Measurements from ENCODE around the gene PDCD11.
"Not testable (repeated sequence)": the region's sequence is repeated elsewhere in the genome, so short reads cannot be mapped to it uniquely, and the experiment has no call there.

The PDCD11 gene

DNA sequence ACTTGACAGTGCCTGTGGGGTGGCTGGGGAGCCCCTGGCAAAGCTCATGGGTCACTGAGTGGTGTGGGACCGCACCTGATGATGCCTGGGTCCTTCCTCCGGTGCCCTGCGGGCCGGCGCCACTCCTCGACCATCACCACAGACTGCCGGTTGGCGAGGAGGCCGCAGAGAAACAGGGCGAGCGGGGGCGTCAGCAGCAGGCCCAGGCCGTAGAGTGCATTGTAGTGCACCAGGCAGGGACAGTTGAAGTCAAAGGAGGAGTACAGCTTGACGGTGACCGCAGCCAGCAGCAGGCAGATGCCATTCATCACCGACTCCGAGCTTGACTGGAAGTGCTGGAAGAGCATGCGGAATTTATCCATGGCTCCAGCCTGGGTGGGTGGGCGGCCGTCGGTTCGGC is 82.2 kb downstream of the PDCD11 start:
- DNase-seq, result no peak

DNA sequence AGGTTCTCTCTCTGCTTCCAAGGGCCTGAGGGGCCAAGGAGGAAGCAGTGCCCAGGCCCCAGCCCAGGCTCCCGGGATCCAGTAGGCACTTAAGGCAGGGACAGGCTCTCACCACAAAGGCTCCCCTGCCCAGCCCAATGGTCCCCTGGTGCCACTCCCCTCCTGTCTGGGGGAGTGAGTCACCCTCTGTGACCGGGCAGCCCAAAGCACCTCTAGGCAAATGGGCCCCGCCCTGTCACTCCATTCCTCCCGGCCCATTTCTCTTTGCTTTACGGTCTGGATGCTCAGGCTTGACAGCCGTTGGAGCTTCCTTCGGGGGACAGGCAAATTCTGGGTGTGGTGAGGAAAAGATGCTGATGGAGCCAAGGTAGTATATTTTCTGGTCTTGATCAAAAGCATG is 82.7 kb downstream of the PDCD11 start, which contains the start of gene CALHM3:
TSS of gene CALHM3 (minus strand) at position 106 of the 400 bp plus-strand sequence. CDS start 208 bp downstream, outside the sequence.
- no peak for DNase-seq

DNA sequence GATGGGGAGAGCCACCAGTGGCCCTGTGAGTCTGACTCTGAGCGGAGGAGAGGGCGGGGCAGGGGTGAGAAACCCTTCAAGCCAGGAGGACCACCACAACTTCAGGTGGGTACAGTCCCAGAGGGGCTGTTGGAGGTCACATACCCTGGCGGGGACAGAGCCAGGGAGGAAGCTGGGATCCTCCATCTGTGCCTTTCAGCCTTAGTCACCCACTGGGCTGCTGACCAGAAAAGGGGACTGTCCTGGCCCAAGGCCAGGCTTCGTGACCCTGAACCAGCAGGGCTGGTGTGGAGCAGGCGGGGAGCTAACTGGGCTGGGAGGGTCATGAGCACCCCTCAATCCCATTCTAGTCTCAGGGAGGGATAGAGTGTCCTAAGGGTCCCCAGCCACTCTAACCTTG is 84.1 kb downstream of the PDCD11 start:
- DNase-seq, result no peak

DNA sequence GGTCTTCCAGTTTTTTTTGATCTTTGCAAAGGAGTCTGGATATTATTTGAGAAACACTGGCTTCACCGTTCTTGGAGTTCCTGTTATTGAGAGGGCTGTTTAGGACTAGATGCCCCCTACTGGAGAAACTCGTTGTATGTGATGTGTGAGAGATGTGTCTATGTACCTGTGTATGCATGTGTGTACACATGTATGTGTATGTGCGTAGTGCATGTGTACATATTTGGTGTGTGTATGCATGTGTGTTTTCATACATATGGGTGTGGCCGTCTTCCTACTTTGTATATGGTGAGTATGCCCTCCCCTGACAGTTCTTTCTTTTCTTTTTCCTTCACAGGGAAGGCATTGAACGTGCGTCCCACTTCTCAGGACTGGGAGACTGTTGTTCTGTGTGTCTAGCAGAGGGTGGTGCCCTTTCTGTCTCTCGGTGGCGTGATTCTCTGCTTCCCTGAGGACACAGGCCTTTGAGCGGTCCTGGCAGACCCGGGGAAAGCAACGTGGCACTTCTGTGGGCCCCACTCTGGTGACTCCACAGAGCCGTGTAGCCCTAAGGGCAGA is 85.6 kb downstream of the PDCD11 start:
- DNase-seq, result no peak

DNA sequence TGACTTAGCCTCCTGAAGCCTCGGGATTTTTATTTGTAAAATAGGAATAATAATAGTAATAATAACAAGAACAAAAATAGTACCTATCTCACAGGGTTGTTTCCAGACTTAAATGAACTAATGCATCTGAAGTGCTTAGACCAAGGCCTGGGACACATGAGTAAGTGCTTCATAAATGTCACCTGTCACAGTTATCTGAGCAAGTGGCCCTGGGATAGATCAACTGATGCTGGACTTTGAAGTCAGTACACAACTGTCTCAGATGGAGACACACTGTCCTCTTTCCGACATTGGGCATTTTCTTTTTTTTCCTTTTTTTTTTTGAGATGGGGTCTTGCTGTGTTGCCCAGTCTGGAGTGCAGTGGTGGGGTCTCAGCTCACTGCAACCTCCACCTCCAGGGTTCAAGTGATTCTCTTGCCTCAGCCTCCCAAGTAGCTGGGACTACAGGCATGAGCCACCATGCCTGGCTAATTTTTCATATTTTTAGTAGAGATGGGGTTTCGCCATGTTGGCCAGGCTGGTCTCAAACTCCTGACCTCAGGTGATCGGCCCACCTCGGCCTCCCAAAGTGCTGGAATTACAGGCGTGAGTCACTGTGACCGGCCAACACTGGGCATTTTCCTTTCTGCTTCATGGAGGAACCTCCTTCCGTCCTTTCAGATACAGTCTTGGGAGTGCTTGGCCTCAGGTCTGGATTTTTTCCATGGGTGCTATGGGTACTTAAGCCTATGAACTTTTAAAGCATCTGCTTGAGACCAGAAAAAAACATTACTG is 90.4 kb downstream of the PDCD11 start:
- DNase-seq, result not testable (repeated sequence)

DNA sequence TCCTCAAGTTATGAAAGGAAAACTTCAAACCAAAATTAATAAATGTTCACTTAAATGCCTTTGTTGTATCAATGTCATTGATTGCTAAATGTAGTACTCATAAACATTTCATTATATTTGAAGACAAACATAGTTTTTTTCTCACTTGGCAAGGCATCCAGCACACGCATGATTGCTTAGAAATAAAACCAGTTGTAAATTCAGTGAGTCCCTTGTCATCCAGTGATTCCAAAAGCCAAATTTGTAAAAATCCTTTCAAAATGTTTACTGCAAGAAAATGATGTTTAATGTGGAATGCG is 90.9 kb downstream of the PDCD11 start:
- no peak for DNase-seq

DNA sequence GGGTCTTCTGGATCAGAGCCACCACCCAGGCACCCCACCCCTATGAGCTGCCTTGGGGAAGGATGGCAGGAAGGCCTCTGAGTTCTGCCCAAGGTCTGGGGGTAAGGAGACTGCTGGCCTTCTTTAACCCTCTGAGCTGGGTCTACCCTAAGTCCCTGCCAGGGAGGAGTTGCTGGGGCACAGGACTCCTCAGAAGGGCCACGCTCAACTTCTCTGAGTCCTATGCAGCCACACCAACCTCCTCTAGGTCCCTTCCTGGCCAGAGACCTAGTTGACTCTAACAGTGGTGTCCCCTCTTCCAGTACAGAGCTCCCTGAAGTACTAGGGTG is 94.5 kb downstream of the PDCD11 start:
- no peak for DNase-seq

DNA sequence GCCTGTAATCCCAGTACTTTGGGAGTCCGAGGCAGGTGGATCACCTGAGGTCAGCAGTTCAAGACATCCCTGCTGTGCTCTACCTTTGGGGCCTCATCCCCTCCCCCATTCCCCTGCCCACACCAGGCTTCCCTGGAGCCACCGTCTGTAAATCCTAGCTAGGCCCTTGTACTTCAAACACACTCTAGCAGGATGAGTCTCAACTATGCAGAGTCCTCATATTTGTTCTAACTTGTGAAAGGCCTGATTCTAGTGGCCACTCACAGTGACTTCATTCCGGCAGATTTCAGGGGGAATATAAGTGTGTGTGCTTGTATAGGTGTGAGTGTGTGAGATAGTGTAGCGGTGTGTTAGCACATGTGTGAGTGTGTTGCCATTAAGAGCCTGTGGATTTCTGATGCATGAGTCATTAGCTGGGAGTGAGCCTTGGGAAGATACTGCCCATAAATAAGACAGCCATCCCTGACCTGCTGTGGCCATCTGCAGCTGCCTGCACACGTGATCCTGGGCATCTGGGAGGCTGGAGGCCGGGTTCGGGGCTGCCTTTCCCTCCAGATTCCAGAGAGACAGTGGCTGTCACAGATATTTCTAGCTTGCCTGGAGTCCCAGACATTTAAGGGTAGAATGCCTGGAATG is 95.4 kb downstream of the PDCD11 start:
- no peak for DNase-seq

DNA sequence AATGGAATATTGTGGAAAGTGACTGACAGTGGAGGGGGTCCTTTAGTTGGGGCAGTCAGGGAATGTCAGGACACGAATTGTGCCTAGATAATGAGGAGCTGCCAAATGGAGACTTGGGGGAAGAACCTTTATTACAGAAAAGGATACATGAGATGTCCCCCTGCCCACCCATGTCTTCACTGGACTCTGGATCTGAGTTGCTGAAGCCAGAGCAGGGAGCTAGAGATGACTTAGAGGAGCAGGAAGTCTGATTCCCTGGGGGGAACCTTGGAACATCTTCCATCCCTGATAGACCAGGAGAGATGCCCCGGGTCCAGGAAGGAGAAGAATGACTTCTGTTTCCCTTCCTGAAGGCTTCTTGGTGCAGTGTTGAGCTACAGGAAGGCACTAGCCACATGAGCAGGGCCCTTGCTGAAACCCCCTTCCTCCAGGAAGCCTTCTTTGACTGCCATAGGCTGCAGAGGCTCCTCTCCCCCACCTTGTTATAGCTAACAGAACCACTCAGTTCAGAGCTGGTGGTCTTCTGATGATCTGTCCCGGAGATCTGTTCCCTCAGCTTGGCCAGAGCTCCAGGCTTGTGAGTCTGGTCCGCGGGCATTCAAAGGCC is 96.3 kb downstream of the PDCD11 start:
- DNase-seq, result no peak

DNA sequence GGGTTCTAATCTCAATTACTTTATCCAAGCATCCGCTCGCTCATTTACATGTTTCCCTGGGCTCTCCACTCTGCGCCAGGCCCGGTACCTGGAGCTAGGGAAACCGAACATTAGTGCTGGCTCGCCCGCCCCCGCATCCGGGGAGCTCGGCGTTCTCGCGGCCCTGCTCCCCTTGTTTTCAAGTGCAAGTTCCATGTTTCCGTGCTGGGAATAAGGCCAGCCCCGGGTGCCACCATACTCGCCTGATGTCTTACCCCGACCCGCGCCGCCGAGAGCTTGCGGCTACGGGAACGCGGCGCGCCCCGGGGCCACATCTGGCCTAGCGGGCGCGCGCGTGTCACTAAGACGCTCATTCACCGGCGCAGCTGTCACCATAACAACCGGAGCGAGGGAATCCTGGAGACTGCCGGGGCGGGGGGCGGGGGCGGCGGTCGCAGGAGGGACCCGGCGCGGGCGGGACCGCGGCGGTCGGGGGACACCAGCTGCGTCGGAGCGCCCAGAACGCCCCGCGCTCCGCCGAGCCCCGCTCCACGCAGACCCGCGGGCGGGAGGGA is 97.0 kb downstream of the PDCD11 start, which contains the start of gene NEURL1:
TSS of gene NEURL1 (plus strand) at position 344 of the 554 bp plus-strand sequence. CDS start 683 bp downstream, outside the sequence.
- DNase-seq, result peak; percentile 29 to 41

DNA sequence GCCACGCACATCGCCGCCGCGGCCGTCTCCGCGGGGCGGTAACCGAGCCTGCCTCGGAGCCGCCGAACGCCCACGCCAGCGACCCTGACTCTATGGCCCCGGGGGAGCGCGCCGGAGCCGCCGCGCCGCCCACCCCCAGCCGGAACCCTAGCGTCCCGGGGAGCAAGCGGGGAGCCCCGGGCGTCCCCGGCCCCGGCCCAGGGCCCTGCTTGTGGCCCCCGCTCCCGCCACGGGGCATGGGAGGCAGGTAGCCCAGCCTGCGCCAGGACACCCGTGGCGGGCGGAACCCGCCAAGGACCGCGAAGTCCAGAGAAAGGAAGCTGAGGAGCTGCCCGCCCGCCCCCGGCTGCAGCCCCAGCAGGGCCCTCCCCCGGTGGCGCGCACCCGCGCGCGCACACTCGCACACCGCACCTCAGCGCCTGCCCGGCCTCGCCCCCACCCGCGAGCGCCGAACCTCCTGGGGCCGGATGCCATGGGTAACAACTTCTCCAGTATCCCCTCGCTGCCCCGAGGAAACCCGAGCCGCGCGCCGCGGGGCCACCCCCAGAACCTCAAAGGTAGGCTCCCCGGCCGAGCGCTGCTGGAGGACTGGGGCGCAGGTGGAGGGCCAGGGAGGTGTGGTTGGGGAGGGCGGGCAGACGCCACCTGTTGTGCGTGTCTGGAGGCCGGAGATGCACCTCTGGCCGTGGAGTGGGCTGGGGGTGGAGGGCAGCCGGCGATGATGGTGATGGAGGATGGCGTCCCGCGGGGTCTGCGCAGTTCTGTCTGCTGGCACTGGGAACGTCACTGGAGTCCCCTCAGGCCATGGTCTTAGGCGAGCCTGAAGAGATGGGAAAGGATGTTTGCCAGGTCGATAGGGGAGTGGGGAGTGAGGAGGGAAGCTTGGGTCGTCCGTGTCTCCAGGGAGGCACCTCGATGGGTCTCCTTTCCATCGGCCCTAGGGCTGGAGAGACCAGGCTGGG is 97.8 kb downstream of the PDCD11 start:
- peak in 1 of 2 experiments; percentile 40 for DNase-seq

DNA sequence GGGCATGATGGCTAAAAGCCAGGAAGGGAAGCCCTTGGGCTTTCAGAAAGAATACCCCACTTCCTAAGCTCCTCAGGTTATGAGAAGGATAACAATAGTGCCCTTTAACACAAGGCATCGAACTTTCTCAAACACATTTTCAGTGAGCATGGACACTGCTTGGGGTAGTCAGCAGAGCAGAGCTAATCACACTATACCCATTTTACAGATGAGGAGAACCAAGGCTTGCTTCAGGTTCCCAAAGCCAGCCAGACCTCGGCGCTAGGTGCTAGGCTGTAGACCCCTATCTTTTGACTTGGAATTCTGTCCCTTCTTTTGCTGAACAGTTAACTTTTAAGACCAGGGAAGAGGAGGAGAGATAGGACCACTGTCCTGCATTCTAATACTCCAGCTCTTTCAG is 98.9 kb downstream of the PDCD11 start:
- no peak for DNase-seq
